ENCODE measurements around the gene FZD4. TPM values are rescaled to one million over a fixed set of nuclear protein-coding genes. Genes with fewer than 3 reads are reported as not detected.

Gene FZD4
- total RNA-seq, 2 donors from 2014 or later = 0.31 to 0.56 TPM

- Mint-ChIP-seq H3K9me3 (no peaks in the 10 kb centered on the region), H3K36me3 (ENCODE audit: insufficient read depth in 2 of 2) (no peaks in the 10 kb centered on the region), H3K27ac (no peak overlapping the region), H3K27me3 (ENCODE audit: low read depth) (no peaks in the 10 kb centered on the region), H3K4me3 (no peak overlapping the region), H3K4me1 (ENCODE audit: low read depth) (no peaks in the 10 kb centered on the region)
- ATAC-seq (replicated peaks in 1 of 2) (no peak), DNase-seq (no peak)
These were observed 51.2 kb downstream of the FZD4 start for GRCh38 chr11:86904001-86904400.

- Mint-ChIP-seq H3K4me1 (ENCODE audit: low read depth) (no peaks in the 10 kb centered on the region), H3K27ac (no peak overlapping the region), H3K9me3 (no peaks in the 10 kb centered on the region), H3K36me3 (ENCODE audit: insufficient read depth in 2 of 2) (no peaks in the 10 kb centered on the region), H3K4me3 (no peak overlapping the region), H3K27me3 (ENCODE audit: low read depth) (no peaks in the 10 kb centered on the region)
- ATAC-seq (replicated peaks in 1 of 2) (no peak), DNase-seq (no peak)
These were observed 52.9 kb downstream of the FZD4 start for GRCh38 chr11:86902345-86902744.

GRCh38 chr11:86901599-86901998 lies 53.6 kb downstream of the FZD4 start:
- DNase-seq (no peak), ATAC-seq (replicated peaks in 1 of 2) (no peak)
- no peaks in the 10 kb centered on the region for H3K4me1 Mint-ChIP-seq (ENCODE audit: low read depth)
- H3K27me3 Mint-ChIP-seq (ENCODE audit: low read depth) = no peaks in the 10 kb centered on the region
- no peak overlapping the region for H3K4me3 Mint-ChIP-seq
- H3K36me3 Mint-ChIP-seq (ENCODE audit: insufficient read depth in 2 of 2) = no peaks in the 10 kb centered on the region
- no peak overlapping the region for H3K27ac Mint-ChIP-seq
- no peaks in the 10 kb centered on the region for H3K9me3 Mint-ChIP-seq

- H3K36me3 Mint-ChIP-seq (ENCODE audit: insufficient read depth in 2 of 2) = no peaks in the 10 kb centered on the region
- DNase-seq (no peak), ATAC-seq (replicated peaks in 1 of 2) (no peak)
- no peaks in the 10 kb centered on the region for H3K4me1 Mint-ChIP-seq (ENCODE audit: low read depth)
- H3K9me3 Mint-ChIP-seq = no peaks in the 10 kb centered on the region
- H3K27me3 Mint-ChIP-seq (ENCODE audit: low read depth) = no peaks in the 10 kb centered on the region
- no peak overlapping the region for H3K4me3 Mint-ChIP-seq
- H3K27ac Mint-ChIP-seq = no peak overlapping the region
These were observed 55.0 kb downstream of the FZD4 start for GRCh38 chr11:86900162-86900561.

- H3K4me1 Mint-ChIP-seq (ENCODE audit: low read depth) = no peaks in the 10 kb centered on the region
- H3K36me3 Mint-ChIP-seq (ENCODE audit: insufficient read depth in 2 of 2) = no peaks in the 10 kb centered on the region
- H3K27ac Mint-ChIP-seq = no peak overlapping the region
- no peak overlapping the region for H3K4me3 Mint-ChIP-seq
- H3K27me3 Mint-ChIP-seq (ENCODE audit: low read depth) = no peaks in the 10 kb centered on the region
- H3K9me3 Mint-ChIP-seq = no peaks in the 10 kb centered on the region
- DNase-seq (no peak), ATAC-seq (replicated peaks in 1 of 2) (no peak)
These were observed 56.5 kb downstream of the FZD4 start for GRCh38 chr11:86898689-86899088.

GRCh38 chr11:86896441-86896841 lies 58.8 kb downstream of the FZD4 start:
- DNase-seq (no peak), ATAC-seq (replicated peaks in 1 of 2) (no peak)
- Mint-ChIP-seq H3K27ac (no peak overlapping the region), H3K27me3 (ENCODE audit: low read depth) (no peaks in the 10 kb centered on the region), H3K4me3 (no peak overlapping the region), H3K36me3 (ENCODE audit: insufficient read depth in 2 of 2) (no peaks in the 10 kb centered on the region), H3K9me3 (no peaks in the 10 kb centered on the region), H3K4me1 (ENCODE audit: low read depth) (no peaks in the 10 kb centered on the region)

Other genes starting within 250 kb of the FZD4 start
- 1 to 10 TPM in 1 of 2 donors, under 1 TPM in 1; 0.65 to 1.4 TPM for gene PRSS23, start 154.9 kb downstream of the FZD4 start, total RNA-seq
- 10 to 100 TPM; 30.8 to 32.7 TPM for gene TMEM135, start 82.5 kb upstream of the FZD4 start, total RNA-seq